Measurements from ENCODE around the gene DDX42. TPM values are rescaled to one million over a fixed set of nuclear protein-coding genes. Genes with fewer than 3 reads are reported as not detected.

The DDX42 gene
- total RNA-seq, 1 donor from 2014 or later, result 104 TPM

- Histone ChIP-seq H3K9me3 (ENCODE audit: low read depth) (no peaks in the 10 kb centered on the region), H3K36me3 (peaks cover 5% of the 10 kb centered on the region), H3F3A (ENCODE audit: low read depth) (peaks cover 22% of the 10 kb centered on the region), H3K4me2 (no peak overlapping the region), H4K20me1 (ENCODE audit: low read depth) (peaks cover 3% of the 10 kb centered on the region), H2AFZ (replicated peaks) (no peak overlapping the region), H3K27ac (no peak overlapping the region), H3K27me3 (no peaks in the 10 kb centered on the region), H3K9ac (no peak overlapping the region), H3K4me3 (no peak overlapping the region), H3K79me2 (ENCODE audit: low read depth) (peaks cover 26% of the 10 kb centered on the region), H3K4me1 (peaks cover 6% of the 10 kb centered on the region)
- H3K4me3 Mint-ChIP-seq, result no peak overlapping the region
- no peak overlapping the region for H3K27ac Mint-ChIP-seq
- DNase-seq (ENCODE audit: low spot score), result no peak
- no peaks in the 10 kb centered on the region for H3K9me3 Mint-ChIP-seq
- H3K4me1 Mint-ChIP-seq, result peaks cover 15% of the 10 kb centered on the region
- peaks cover 9% of the 10 kb centered on the region for H3K27me3 Mint-ChIP-seq (ENCODE audit: insufficient read depth, low read depth)
- TF ChIP-seq CTCF (IDR thresholded peaks at IDR 0.05), result no peak
- no peak for TF ChIP-seq EZH2 (IDR thresholded peaks at IDR 0.05)
- TF ChIP-seq EZH2phosphoT487 (IDR thresholded peaks at IDR 0.05), result no peak
- peaks cover 31% of the 10 kb centered on the region for H3K36me3 Mint-ChIP-seq
Observed at GRCh38 chr17:63831505-63831904, 57.5 kb downstream of the DDX42 start.

GRCh38 chr17:63832014-63832413, 58.0 kb downstream of the DDX42 start:
- TF ChIP-seq EZH2 (IDR thresholded peaks at IDR 0.05) (no peak), CTCF (IDR thresholded peaks at IDR 0.05) (no peak), EZH2phosphoT487 (IDR thresholded peaks at IDR 0.05) (no peak)
- H3K9me3 ChIP-seq (ENCODE audit: low read depth), result no peaks in the 10 kb centered on the region
- no peak overlapping the region for H2AFZ ChIP-seq (replicated peaks)
- no peak for DNase-seq (ENCODE audit: low spot score)
- H3K4me1 ChIP-seq, result peaks cover 6% of the 10 kb centered on the region
- Mint-ChIP-seq H3K27me3 (ENCODE audit: insufficient read depth, low read depth) (peaks cover 7% of the 10 kb centered on the region), H3K36me3 (peaks cover 31% of the 10 kb centered on the region), H3K4me3 (no peak overlapping the region), H3K4me1 (peaks cover 15% of the 10 kb centered on the region), H3K27ac (no peak overlapping the region), H3K9me3 (no peaks in the 10 kb centered on the region)
- no peak overlapping the region for H3K4me2 ChIP-seq
- H3K36me3 ChIP-seq, result peaks cover 5% of the 10 kb centered on the region
- peaks cover 22% of the 10 kb centered on the region for H3F3A ChIP-seq (ENCODE audit: low read depth)
- no peaks in the 10 kb centered on the region for H3K27me3 ChIP-seq
- peaks cover 23% of the 10 kb centered on the region for H3K79me2 ChIP-seq (ENCODE audit: low read depth)
- no peak overlapping the region for H3K9ac ChIP-seq
- H3K4me3 ChIP-seq, result no peak overlapping the region
- peaks cover 3% of the 10 kb centered on the region for H4K20me1 ChIP-seq (ENCODE audit: low read depth)
- H3K27ac ChIP-seq, result no peak overlapping the region

GRCh38 chr17:63832455-63832854, 58.5 kb downstream of the DDX42 start:
- Histone ChIP-seq H3K9me3 (ENCODE audit: low read depth) (no peaks in the 10 kb centered on the region), H3F3A (ENCODE audit: low read depth) (peaks cover 22% of the 10 kb centered on the region), H3K27ac (no peak overlapping the region), H3K4me1 (peaks cover 6% of the 10 kb centered on the region), H3K9ac (no peak overlapping the region), H2AFZ (replicated peaks) (no peak overlapping the region), H3K4me2 (no peak overlapping the region), H3K79me2 (ENCODE audit: low read depth) (peaks cover 24% of the 10 kb centered on the region), H4K20me1 (ENCODE audit: low read depth) (peaks cover 7% of the 10 kb centered on the region), H3K27me3 (no peaks in the 10 kb centered on the region), H3K36me3 (peaks cover 5% of the 10 kb centered on the region), H3K4me3 (no peak overlapping the region)
- H3K27ac Mint-ChIP-seq, result no peak overlapping the region
- no peak for DNase-seq (ENCODE audit: low spot score)
- peaks cover 7% of the 10 kb centered on the region for H3K27me3 Mint-ChIP-seq (ENCODE audit: insufficient read depth, low read depth)
- peaks cover 15% of the 10 kb centered on the region for H3K4me1 Mint-ChIP-seq
- no peak for TF ChIP-seq EZH2 (IDR thresholded peaks at IDR 0.05)
- no peak for TF ChIP-seq EZH2phosphoT487 (IDR thresholded peaks at IDR 0.05)
- no peaks in the 10 kb centered on the region for H3K9me3 Mint-ChIP-seq
- H3K36me3 Mint-ChIP-seq, result peaks cover 33% of the 10 kb centered on the region
- H3K4me3 Mint-ChIP-seq, result no peak overlapping the region

GRCh38 chr17:63833026-63833740, 59.2 kb downstream of the DDX42 start:
- no peak overlapping the region for H3K27ac Mint-ChIP-seq
- Histone ChIP-seq H3K4me2 (no peak overlapping the region), H3K4me3 (no peak overlapping the region), H3K79me2 (ENCODE audit: low read depth) (peaks cover 25% of the 10 kb centered on the region), H3K36me3 (peaks cover 5% of the 10 kb centered on the region), H3F3A (ENCODE audit: low read depth) (peaks cover 22% of the 10 kb centered on the region), H3K9me3 (ENCODE audit: low read depth) (no peaks in the 10 kb centered on the region), H3K4me1 (peaks cover 5% of the 10 kb centered on the region), H3K27ac (no peak overlapping the region), H2AFZ (replicated peaks) (no peak overlapping the region), H4K20me1 (ENCODE audit: low read depth) (peaks cover 8% of the 10 kb centered on the region), H3K9ac (no peak overlapping the region), H3K27me3 (no peaks in the 10 kb centered on the region)
- peaks cover 11% of the 10 kb centered on the region for H3K4me1 Mint-ChIP-seq
- DNase-seq (ENCODE audit: low spot score), result no peak
- no peaks in the 10 kb centered on the region for H3K9me3 Mint-ChIP-seq
- H3K36me3 Mint-ChIP-seq, result peaks cover 33% of the 10 kb centered on the region
- H3K4me3 Mint-ChIP-seq, result no peak overlapping the region
- TF ChIP-seq EZH2phosphoT487 (IDR thresholded peaks at IDR 0.05), result no peak
- TF ChIP-seq CTCF (IDR thresholded peaks at IDR 0.05), result no peak
- TF ChIP-seq EZH2 (IDR thresholded peaks at IDR 0.05), result no peak
- peaks cover 5% of the 10 kb centered on the region for H3K27me3 Mint-ChIP-seq (ENCODE audit: insufficient read depth, low read depth)
